Activated B cell treated with CpG ODN at 0.5 μM for 24 hours (primary cell): ENCODE measurements around the gene SNCB. TPM values are rescaled to one million over a fixed set of nuclear protein-coding genes. Genes with fewer than 3 reads are reported as not detected.

Experiments
- ATAC-seq: fragments of 200-7000 bp; cut with Tn5 transposase; one replicate; pipeline ENCODE4 v1.10.0; 2021; ENCODE audit warnings: low read depth, mild to moderate bottlenecking, moderate library complexity
- CTCF ChIA-PET: fragments of 350-600 bp; sonication (Branson Sonifier 250); formaldehyde crosslinking; loops from one replicate; lab custom pipeline; 2021; ENCODE audit warnings: antibody characterized with exemption; lab: Charles Lee
- POLR2A ChIA-PET: fragments of 350-600 bp; sonication (Branson Sonifier 250); formaldehyde crosslinking; loops from one replicate; lab custom pipeline; 2021; ENCODE audit warnings: antibody characterized with exemption; lab: Charles Lee
- DNase-seq: peaks from one replicate; pipeline ENCODE4 v3.0.0; 2022
- H3K27ac Mint-ChIP-seq: one replicate; pipeline ENCODE4 v1.8.0; 2020; ENCODE audit warnings: mixed read lengths
- H3K27me3 Mint-ChIP-seq: one replicate; pipeline ENCODE4 v1.8.0; 2021; ENCODE audit warnings: mixed read lengths
- H3K36me3 Mint-ChIP-seq: one replicate; pipeline ENCODE4 v1.8.0; 2021; ENCODE audit warnings: low read depth, mixed read lengths
- H3K4me1 Mint-ChIP-seq: one replicate; pipeline ENCODE4 v1.8.0; 2021; ENCODE audit warnings: mixed read lengths
- H3K4me3 Mint-ChIP-seq: one replicate; pipeline ENCODE4 v1.8.0; 2020; ENCODE audit warnings: mild to moderate bottlenecking, mixed read lengths
- H3K9me3 Mint-ChIP-seq: one replicate; pipeline ENCODE4 v1.8.0; 2020; ENCODE audit warnings: mixed read lengths
- CTCF ChIP-seq: fragments of 200-600 bp; IDR thresholded peaks from one replicate; pipeline ENCODE4 v1.8.0; 2022; ENCODE audit warnings: antibody characterized with exemption, mild to moderate bottlenecking
- intact Hi-C: fragments of 100-400 bp; cut with micrococcal nuclease; formaldehyde crosslinking; loops from one replicate; pipeline ENCODE4 v1.15.1; 2024
- total RNA-seq: library from RNA; stranded (reverse); gene quantifications from 2 replicates; pipeline ENCODE4 v1.2.3, GENCODE V29; 2022

Gene SNCB
- total RNA-seq, 1 donor from 2014 or later, result not detected

GRCh38 chr5:176658817-176659511, 28.6 kb upstream of the SNCB start:
- H3K4me3 Mint-ChIP-seq, result peak overlapping the region; percentile 82
- peaks cover 8% of the 10 kb centered on the region for H3K27me3 Mint-ChIP-seq
- CTCF ChIA-PET, result interaction anchor here (3.3 to 5.5 kb wide), 3 partner anchors 11 to 454 kb away, joined by 20 to 74 read pairs (median 62); partner anchors contain the start of gene TSPAN17

GRCh38 chr5:176658007-176658599, 27.8 kb upstream of the SNCB start:
- peak; percentile 45 for DNase-seq
- Mint-ChIP-seq H3K4me1 (peaks cover 39% of the 10 kb centered on the region), H3K27ac (no peak overlapping the region), H3K36me3 (peaks cover 12% of the 10 kb centered on the region), H3K27me3 (peaks cover 2% of the 10 kb centered on the region), H3K9me3 (no peaks in the 10 kb centered on the region), H3K4me3 (peak overlapping the region; percentile 19)
- intact Hi-C loops, result loop anchor here (1.0 to 2.0 kb wide), 5 partner anchors 11 to 301 kb away; partner anchors contain the start of genes CLTB and TSPAN17
- POLR2A ChIA-PET, result interaction anchor here (0.6 to 2.1 kb wide), 4 partner anchors 11 to 485 kb away, joined by 3 to 4 read pairs (median 4); partner anchors contain the start of genes EIF4E1B, SNCB and TSPAN17
- TF ChIP-seq CTCF, result peak; percentile 51
- ATAC-seq, result peak; percentile 78
- CTCF ChIA-PET, result interaction anchor here (1.1 to 5.5 kb wide), 3 partner anchors 10 to 454 kb away, joined by 5 to 74 read pairs (median 62); partner anchors contain the start of gene TSPAN17

More at GRCh38 chr5:176658817-176659511, 28.6 kb upstream of the SNCB start:
- Mint-ChIP-seq H3K4me1 (peaks cover 31% of the 10 kb centered on the region), H3K27ac (peak overlapping the region; percentile 59), H3K36me3 (peaks cover 9% of the 10 kb centered on the region), H3K9me3 (no peaks in the 10 kb centered on the region)
- no peak for TF ChIP-seq CTCF
- intact Hi-C loops, result loop anchor here (1.0 to 2.0 kb wide), 5 partner anchors 12 to 300 kb away; partner anchors contain the start of genes CLTB and TSPAN17
- POLR2A ChIA-PET, result interaction anchor here (2.1 to 2.3 kb wide), 2 partner anchors 12 to 29 kb away, joined by 4 to 11 read pairs; partner anchors contain the start of genes EIF4E1B, SNCB and TSPAN17
- DNase-seq, result no peak
- no peak for ATAC-seq

DNA sequence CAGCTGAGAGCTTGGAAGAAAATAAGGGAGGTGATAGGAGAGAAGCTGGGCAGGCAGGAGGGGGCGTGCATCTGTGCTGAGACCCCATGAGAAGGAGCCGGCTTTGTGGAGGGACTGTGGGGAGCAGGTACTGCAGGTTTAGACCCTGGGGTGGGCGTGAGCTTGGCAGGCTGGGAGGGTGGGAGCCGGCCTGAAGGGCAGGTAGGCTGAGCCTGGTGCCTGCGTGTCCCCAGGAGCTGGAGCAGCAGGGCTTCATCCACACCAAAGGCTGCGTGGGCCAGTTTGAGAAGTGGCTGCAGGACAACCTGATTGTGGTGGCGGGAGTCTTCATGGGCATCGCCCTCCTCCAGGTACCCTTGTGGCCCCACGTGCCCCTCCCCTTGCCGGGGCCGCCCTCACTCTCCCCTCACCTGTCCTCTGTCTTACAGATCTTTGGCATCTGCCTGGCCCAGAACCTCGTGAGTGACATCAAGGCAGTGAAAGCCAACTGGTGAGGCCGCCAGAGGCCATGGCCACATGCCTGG, 26.2 kb upstream of the SNCB start:
- H3K27me3 Mint-ChIP-seq, result no peaks in the 10 kb centered on the region
- TF ChIP-seq CTCF, result no peak
- DNase-seq (no peak), ATAC-seq (no peak)
- no peaks in the 10 kb centered on the region for H3K9me3 Mint-ChIP-seq
- POLR2A ChIA-PET, result no interaction called here
- no peak overlapping the region for H3K4me3 Mint-ChIP-seq
- CTCF ChIA-PET, result interaction anchor here (5.5 kb wide), 1 partner anchor 9 kb away, joined by 62 read pairs; the partner anchor contains the start of gene TSPAN17
- intact Hi-C loops, result no loop called here
- H3K27ac Mint-ChIP-seq, result no peak overlapping the region
- H3K4me1 Mint-ChIP-seq, result peaks cover 55% of the 10 kb centered on the region
- peaks cover 14% of the 10 kb centered on the region for H3K36me3 Mint-ChIP-seq

- Mint-ChIP-seq H3K4me3 (no peak overlapping the region), H3K4me1 (peaks cover 58% of the 10 kb centered on the region), H3K27me3 (no peaks in the 10 kb centered on the region), H3K9me3 (no peaks in the 10 kb centered on the region), H3K27ac (no peak overlapping the region), H3K36me3 (peaks cover 14% of the 10 kb centered on the region)
- intact Hi-C loops, result no loop called here
- no peak for TF ChIP-seq CTCF
- ChIA-PET CTCF (no interaction called here), POLR2A (no interaction called here)
- ATAC-seq, result no peak
- no peak for DNase-seq
These were observed 24.5 kb upstream of the SNCB start for GRCh38 chr5:176654856-176655255.
